ENCODE results near the gene OR10T2. TPM values are rescaled to one million over a fixed set of nuclear protein-coding genes. Genes with fewer than 3 reads are reported as not detected.
A peak's percentile ranks its signal among the peaks of the same experiment; 100 is the strongest.

OR10T2 gene
- total and polyA plus RNA-seq, 10 of the 15 experiments (the other 5 are each of a cell fraction or from before 2014, with no cell fraction given), result not detected

DNA sequence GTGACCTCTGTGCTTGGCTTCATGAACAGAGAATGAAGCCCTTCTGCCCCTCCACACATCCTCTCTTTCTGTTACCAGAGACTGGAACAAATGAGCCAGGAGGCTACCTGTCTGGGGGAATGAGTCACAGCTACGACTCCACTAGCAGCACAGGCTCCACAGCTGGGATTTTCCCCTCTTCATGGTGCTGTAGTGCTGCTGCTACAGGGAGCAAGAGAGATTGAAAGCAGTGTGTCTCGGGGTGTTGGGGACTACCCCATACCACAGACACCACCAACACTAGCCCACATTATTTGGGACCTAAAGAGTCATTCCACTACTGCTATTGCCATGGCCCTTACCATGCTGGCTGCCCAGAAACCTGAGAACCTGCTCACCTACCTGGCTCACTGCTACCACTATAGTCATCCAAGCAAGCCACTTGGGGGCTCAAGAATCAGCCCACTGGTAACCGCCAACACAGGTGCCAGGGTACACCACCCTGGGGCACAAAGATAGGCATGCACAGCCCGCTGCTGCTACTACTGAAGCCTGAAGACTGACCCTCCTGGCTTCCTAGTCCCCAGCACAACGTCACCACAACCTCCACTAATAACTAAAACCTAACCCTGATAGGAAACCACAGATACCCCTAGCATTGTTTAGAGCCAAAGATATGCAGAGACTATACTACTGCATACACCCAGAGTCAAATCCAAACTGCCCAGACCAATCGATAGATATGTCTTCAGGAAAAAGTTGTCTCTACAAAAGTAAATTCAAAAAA lies 27.9 kb downstream of the OR10T2 start:
- intact Hi-C loops (cut with micrococcal nuclease; ENCODE audit: unreplicated experiment) (no loop called here), in situ Hi-C loops (cut with MboI) (no loop called here)
- POLR2A ChIA-PET, result no interaction called here
- H3K4me2 ChIP-seq (ENCODE audit: control insufficient read depth, insufficient read depth), result no peak overlapping the region
- SMC1A ChIA-PET (ENCODE audit: uncharacterized antibody, unreplicated experiment), result no interaction called here
- ATAC-seq, result peak; percentile 98
- no peak overlapping the region for H3K9ac ChIP-seq (ENCODE audit: control insufficient read depth, insufficient read depth, low read length)
- H3K4me1 ChIP-seq (ENCODE audit: control insufficient read depth, insufficient read depth, low read length), result peaks cover 3% of the 10 kb centered on the region; the same call in 1 of the 2 replicates
- no peak for FAIRE-seq
- BruUV-seq (replicated peaks), result no TSS peak
- H3K27ac ChIP-seq (ENCODE audit: control insufficient read depth, insufficient read depth), result no peak overlapping the region
- RAD21 ChIA-PET (ENCODE audit: unreplicated experiment), result interaction anchor here (1.1 kb wide), 1 partner anchor 41 kb away, joined by 3 read pairs; no protein-coding TSS in a partner anchor
- H3K27me3 ChIP-seq (replicated peaks in 1 of 2; ENCODE audit: control insufficient read depth in 2 of 2, insufficient read depth in 2 of 2, low read length in 1 of 2), result no peaks in the 10 kb centered on the region
- no peaks in the 10 kb centered on the region; the same call in 2 of the 3 replicates for H3K9me3 ChIP-seq (replicated peaks; ENCODE audit: control insufficient read depth, insufficient read depth, low read length)
- H4K20me1 ChIP-seq (ENCODE audit: control insufficient read depth, insufficient read depth), result no peaks in the 10 kb centered on the region
- H2AFZ ChIP-seq (ENCODE audit: control insufficient read depth, low read depth, low read length), result no peak overlapping the region
- no peaks in the 10 kb centered on the region for H3K79me2 ChIP-seq (ENCODE audit: control insufficient read depth, insufficient read depth, low read length)
- no peaks in the 10 kb centered on the region for H3K36me3 ChIP-seq (ENCODE audit: control insufficient read depth in 2 of 2, insufficient read depth in 2 of 2, low read length in 1 of 2)
- DNase-seq (ENCODE audit: low read depth, low spot score), result peak; percentile 45
- under 1% methylated on average over 6 of the region's 6 CpGs for WGBS (ENCODE audit: insufficient coverage, insufficient replicate concordance, low lambda C conversion rate, missing lambda C conversion rate)
- no peak overlapping the region for H3K4me3 ChIP-seq
- CTCF ChIA-PET, result no interaction called here
- TF ChIP-seq CBX5 (IDR thresholded peaks at IDR 0.05; ENCODE audit: low read depth) (0 out of 2 replicates have a peak, but pooled peaks have one; percentile 26), SMC3 (IDR thresholded peaks at IDR 0.05; ENCODE audit: borderline replicate concordance, low read length) (no peak), BCL11A (IDR thresholded peaks at IDR 0.05; ENCODE audit: low read depth, low read length) (peak; percentile 17; the same call in 1 of the 2 replicates), RELA (IDR thresholded peaks at IDR 0.05; ENCODE audit: borderline replicate concordance, partially characterized antibody) (peak; percentile 54), BRCA1 (IDR thresholded peaks at IDR 0.05; ENCODE audit: low read depth, low read length) (no peak), ATF7 (IDR thresholded peaks at IDR 0.05; ENCODE audit: low read depth) (0 out of 2 replicates have a peak, but pooled peaks have one; percentile 21), IKZF1 (conservative IDR thresholded peaks at IDR 0.05) (peak; percentile 48; the same call in 1 of the 2 replicates), ZNF217 (IDR thresholded peaks at IDR 0.05) (no peak), ZNF24 (IDR thresholded peaks at IDR 0.05) (no peak), FOS (IDR thresholded peaks at IDR 0.05; ENCODE audit: borderline replicate concordance, extremely low read depth, insufficient read length) (no peak), CHD4 (IDR thresholded peaks at IDR 0.05) (no peak), MTA2 (IDR thresholded peaks at IDR 0.05; ENCODE audit: low read depth) (peak; percentile 43; the same call in 1 of the 2 replicates), IKZF2 (IDR thresholded peaks at IDR 0.05) (peak in 1 of 2 experiments; percentile 68; a peak in 3 of 4 replicates), YY1 (IDR thresholded peaks at IDR 0.05; ENCODE audit: low read depth, low read length) (no peak)
- TF ChIP-seq, protein P1, sequence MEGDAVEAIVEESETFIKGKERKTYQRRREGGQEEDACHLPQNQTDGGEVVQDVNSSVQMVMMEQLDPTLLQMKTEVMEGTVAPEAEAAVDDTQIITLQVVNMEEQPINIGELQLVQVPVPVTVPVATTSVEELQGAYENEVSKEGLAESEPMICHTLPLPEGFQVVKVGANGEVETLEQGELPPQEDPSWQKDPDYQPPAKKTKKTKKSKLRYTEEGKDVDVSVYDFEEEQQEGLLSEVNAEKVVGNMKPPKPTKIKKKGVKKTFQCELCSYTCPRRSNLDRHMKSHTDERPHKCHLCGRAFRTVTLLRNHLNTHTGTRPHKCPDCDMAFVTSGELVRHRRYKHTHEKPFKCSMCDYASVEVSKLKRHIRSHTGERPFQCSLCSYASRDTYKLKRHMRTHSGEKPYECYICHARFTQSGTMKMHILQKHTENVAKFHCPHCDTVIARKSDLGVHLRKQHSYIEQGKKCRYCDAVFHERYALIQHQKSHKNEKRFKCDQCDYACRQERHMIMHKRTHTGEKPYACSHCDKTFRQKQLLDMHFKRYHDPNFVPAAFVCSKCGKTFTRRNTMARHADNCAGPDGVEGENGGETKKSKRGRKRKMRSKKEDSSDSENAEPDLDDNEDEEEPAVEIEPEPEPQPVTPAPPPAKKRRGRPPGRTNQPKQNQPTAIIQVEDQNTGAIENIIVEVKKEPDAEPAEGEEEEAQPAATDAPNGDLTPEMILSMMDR (IDR thresholded peaks at IDR 0.05 in 2 of 3, conservative IDR thresholded peaks at IDR 0.05 in 1 of 3; ENCODE audit: control insufficient read depth in 2 of 3, extremely low read depth in 1 of 3, insufficient read depth in 1 of 3, low read depth in 3 of 3, low read length in 3 of 3), result no peak
- TF ChIP-seq, protein P2, sequence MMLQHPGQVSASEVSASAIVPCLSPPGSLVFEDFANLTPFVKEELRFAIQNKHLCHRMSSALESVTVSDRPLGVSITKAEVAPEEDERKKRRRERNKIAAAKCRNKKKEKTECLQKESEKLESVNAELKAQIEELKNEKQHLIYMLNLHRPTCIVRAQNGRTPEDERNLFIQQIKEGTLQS (IDR thresholded peaks at IDR 0.05; ENCODE audit: borderline replicate concordance, extremely low read depth, low read depth, low read length), result no peak
- TF ChIP-seq, protein P3, sequence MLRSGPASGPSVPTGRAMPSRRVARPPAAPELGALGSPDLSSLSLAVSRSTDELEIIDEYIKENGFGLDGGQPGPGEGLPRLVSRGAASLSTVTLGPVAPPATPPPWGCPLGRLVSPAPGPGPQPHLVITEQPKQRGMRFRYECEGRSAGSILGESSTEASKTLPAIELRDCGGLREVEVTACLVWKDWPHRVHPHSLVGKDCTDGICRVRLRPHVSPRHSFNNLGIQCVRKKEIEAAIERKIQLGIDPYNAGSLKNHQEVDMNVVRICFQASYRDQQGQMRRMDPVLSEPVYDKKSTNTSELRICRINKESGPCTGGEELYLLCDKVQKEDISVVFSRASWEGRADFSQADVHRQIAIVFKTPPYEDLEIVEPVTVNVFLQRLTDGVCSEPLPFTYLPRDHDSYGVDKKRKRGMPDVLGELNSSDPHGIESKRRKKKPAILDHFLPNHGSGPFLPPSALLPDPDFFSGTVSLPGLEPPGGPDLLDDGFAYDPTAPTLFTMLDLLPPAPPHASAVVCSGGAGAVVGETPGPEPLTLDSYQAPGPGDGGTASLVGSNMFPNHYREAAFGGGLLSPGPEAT (IDR thresholded peaks at IDR 0.05; ENCODE audit: low read depth), result peak; percentile 46; the same call in 1 of the 2 replicates
- TF ChIP-seq, protein P4, sequence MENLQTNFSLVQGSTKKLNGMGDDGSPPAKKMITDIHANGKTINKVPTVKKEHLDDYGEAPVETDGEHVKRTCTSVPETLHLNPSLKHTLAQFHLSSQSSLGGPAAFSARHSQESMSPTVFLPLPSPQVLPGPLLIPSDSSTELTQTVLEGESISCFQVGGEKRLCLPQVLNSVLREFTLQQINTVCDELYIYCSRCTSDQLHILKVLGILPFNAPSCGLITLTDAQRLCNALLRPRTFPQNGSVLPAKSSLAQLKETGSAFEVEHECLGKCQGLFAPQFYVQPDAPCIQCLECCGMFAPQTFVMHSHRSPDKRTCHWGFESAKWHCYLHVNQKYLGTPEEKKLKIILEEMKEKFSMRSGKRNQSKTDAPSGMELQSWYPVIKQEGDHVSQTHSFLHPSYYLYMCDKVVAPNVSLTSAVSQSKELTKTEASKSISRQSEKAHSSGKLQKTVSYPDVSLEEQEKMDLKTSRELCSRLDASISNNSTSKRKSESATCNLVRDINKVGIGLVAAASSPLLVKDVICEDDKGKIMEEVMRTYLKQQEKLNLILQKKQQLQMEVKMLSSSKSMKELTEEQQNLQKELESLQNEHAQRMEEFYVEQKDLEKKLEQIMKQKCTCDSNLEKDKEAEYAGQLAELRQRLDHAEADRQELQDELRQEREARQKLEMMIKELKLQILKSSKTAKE (IDR thresholded peaks at IDR 0.05; ENCODE audit: low read depth, poor library complexity, severe bottlenecking), result peak; percentile 34

All from GM12878 (cell line).